DLD1 (cell line): ENCODE measurements around the gene CYP24A1.

ENCODE experiments used
- in situ Hi-C: cut with HindIII; loops from 2 replicates; pipeline ENCODE4 v1.10.0; 2017; ENCODE audit warnings: low sequenced_read_pairs

The CYP24A1 gene

GRCh38 chr20:54158856-54159418 is 14.8 kb downstream of the CYP24A1 start:
- in situ Hi-C loops, result no loop called here

GRCh38 chr20:54158226-54158625 is 15.6 kb downstream of the CYP24A1 start:
- in situ Hi-C loops, result no loop called here

GRCh38 chr20:54156981-54157835 is 16.6 kb downstream of the CYP24A1 start:
- in situ Hi-C loops, result no loop called here

- in situ Hi-C loops, result no loop called here
Observed at GRCh38 chr20:54156522-54156921, 17.3 kb downstream of the CYP24A1 start.

- in situ Hi-C loops, result no loop called here
Observed at GRCh38 chr20:54155736-54156317, 18.0 kb downstream of the CYP24A1 start.

- in situ Hi-C loops, result no loop called here
Observed at GRCh38 chr20:54154439-54154838, 19.3 kb downstream of the CYP24A1 start.

GRCh38 chr20:54153847-54154246 is 19.9 kb downstream of the CYP24A1 start:
- in situ Hi-C loops, result no loop called here

- in situ Hi-C loops, result no loop called here
Observed at GRCh38 chr20:54153041-54153327, 20.8 kb downstream of the CYP24A1 start.

GRCh38 chr20:54152227-54153040 is 21.4 kb downstream of the CYP24A1 start:
- in situ Hi-C loops, result no loop called here

- in situ Hi-C loops, result no loop called here
Observed at GRCh38 chr20:54151511-54152226, 22.1 kb downstream of the CYP24A1 start.

GRCh38 chr20:54151075-54151439 is 22.7 kb downstream of the CYP24A1 start:
- in situ Hi-C loops, result no loop called here

- in situ Hi-C loops, result no loop called here
Observed at GRCh38 chr20:54149765-54150264, 24.0 kb downstream of the CYP24A1 start.

GRCh38 chr20:54148947-54149764 is 24.6 kb downstream of the CYP24A1 start:
- in situ Hi-C loops, result no loop called here

- in situ Hi-C loops, result no loop called here
Observed at GRCh38 chr20:54146672-54147071, 27.1 kb downstream of the CYP24A1 start.

GRCh38 chr20:54144847-54145414 is 28.9 kb downstream of the CYP24A1 start:
- in situ Hi-C loops, result no loop called here

GRCh38 chr20:54140927-54141566 is 32.7 kb downstream of the CYP24A1 start:
- in situ Hi-C loops, result no loop called here

GRCh38 chr20:54140486-54140885 is 33.3 kb downstream of the CYP24A1 start:
- in situ Hi-C loops, result no loop called here

GRCh38 chr20:54140067-54140466 is 33.7 kb downstream of the CYP24A1 start:
- in situ Hi-C loops, result no loop called here

GRCh38 chr20:54139188-54139587 is 34.6 kb downstream of the CYP24A1 start:
- in situ Hi-C loops, result no loop called here
